ENCODE measurements around the gene GLB1L2. TPM values are rescaled to one million over a fixed set of nuclear protein-coding genes. Genes with fewer than 3 reads are reported as not detected.

The GLB1L2 gene
- polyA plus RNA-seq, 1 experiment: 0.11 TPM

DNA sequence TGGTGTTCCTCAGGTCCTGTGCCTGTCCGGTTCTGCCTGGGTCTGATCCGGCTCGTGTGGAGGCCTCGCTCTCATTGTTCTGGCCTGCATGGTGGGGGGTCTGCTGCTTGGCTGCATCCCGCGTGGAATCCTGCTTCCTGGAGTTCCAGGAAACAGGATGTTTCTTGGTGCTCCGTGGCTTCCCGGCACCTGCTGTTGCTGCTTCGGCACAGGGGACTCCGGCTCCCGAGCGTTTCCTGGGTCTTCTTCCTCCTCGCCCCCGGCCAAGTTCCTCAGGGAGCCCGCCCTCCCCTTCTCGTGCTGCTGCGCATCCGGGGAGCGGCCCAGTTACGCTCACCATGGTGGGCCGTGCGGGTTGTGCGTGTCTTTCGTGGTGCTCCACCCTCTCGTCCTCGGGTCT is 29.9 kb downstream of the GLB1L2 start:
- CTCF ChIA-PET: no interaction called here
- Histone ChIP-seq H3K27ac (ENCODE audit: low read depth, low read length) (no peak overlapping the region), H3K9me3 (ENCODE audit: control insufficient read depth, insufficient read depth, low read length) (peaks cover 13% of the 10 kb centered on the region; the same call in 1 of the 2 replicates), H3K27me3 (ENCODE audit: control insufficient read depth, insufficient read depth, low read length) (no peaks in the 10 kb centered on the region), H3K4me3 (ENCODE audit: low read depth, low read length) (no peak overlapping the region)
- POLR2A ChIA-PET: no interaction called here
- DNase-seq (ENCODE audit: low read depth, low spot score): no peak
- TF ChIP-seq, protein P1, sequence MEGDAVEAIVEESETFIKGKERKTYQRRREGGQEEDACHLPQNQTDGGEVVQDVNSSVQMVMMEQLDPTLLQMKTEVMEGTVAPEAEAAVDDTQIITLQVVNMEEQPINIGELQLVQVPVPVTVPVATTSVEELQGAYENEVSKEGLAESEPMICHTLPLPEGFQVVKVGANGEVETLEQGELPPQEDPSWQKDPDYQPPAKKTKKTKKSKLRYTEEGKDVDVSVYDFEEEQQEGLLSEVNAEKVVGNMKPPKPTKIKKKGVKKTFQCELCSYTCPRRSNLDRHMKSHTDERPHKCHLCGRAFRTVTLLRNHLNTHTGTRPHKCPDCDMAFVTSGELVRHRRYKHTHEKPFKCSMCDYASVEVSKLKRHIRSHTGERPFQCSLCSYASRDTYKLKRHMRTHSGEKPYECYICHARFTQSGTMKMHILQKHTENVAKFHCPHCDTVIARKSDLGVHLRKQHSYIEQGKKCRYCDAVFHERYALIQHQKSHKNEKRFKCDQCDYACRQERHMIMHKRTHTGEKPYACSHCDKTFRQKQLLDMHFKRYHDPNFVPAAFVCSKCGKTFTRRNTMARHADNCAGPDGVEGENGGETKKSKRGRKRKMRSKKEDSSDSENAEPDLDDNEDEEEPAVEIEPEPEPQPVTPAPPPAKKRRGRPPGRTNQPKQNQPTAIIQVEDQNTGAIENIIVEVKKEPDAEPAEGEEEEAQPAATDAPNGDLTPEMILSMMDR (IDR thresholded peaks at IDR 0.05; ENCODE audit: low read depth, low read length): no peak

DNA sequence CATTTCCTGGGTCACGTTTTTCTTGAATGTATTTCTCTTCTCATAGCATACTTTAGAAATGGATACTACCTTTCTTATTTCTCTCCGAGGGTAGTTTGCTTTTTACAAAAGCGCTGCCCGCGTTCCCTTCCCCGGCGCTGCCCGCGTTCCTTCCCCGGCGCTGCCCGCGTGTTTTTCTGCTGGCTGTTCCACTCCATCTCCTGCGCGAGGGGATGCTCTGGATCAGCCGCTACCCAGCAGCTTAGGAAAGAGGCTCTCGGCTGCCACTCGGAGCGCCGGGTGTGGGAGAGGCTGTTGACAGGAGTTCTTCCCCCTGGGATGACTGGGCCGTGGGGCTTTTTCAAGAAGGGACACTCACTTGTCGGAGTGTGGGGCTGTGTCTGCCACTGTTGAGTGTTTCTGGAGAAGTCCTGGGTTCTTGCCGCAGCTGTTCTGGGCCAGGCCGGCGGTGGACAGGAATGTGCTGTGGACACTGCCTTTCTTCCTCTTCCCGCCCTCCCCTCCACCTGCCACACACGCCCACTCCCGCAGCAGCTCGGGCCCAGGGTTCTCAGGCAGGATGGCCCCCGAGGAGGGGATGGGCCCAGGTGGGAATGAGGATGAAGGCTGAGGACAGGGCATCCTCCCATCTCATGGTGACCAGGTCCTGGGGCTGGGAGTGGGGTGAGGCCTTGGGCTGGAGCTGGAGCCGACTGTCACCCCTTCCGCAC is 30.6 kb downstream of the GLB1L2 start:
- DNase-seq (ENCODE audit: low read depth, low spot score): no peak
- ChIA-PET POLR2A (no interaction called here), CTCF (no interaction called here)
- no peak overlapping the region for H3K27ac ChIP-seq (ENCODE audit: low read depth, low read length)
- H3K9me3 ChIP-seq (ENCODE audit: control insufficient read depth, insufficient read depth, low read length): peaks cover 12% of the 10 kb centered on the region; the same call in 1 of the 2 replicates
- no peaks in the 10 kb centered on the region for H3K27me3 ChIP-seq (ENCODE audit: control insufficient read depth, insufficient read depth, low read length)
- TF ChIP-seq, protein P1 (IDR thresholded peaks at IDR 0.05; ENCODE audit: low read depth, low read length): no peak
- H3K4me3 ChIP-seq (ENCODE audit: low read depth, low read length): no peak overlapping the region

DNA sequence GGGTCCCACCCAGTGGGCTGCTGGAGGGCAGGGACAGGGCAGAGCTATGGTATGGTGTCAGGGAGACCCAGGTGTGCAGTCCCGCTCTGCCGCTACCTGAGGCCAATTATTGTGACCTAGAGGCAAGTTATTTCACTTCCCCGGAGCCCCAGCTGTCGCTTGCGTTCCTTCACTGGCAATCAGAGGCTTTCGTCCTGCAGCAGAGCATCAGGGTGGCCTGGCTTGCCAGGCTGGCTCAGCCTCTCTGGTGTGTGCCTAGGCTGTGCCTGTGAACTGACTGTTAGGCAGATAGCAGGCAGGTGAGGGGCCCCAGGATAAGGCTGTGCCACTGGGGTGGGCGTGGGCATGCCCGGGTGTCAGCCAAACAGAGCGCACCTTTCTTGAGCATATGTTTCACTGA is 31.4 kb downstream of the GLB1L2 start:
- DNase-seq (ENCODE audit: low read depth, low spot score): no peak
- H3K27ac ChIP-seq (ENCODE audit: low read depth, low read length): no peak overlapping the region
- H3K9me3 ChIP-seq (ENCODE audit: control insufficient read depth, insufficient read depth, low read length): peaks cover 8% of the 10 kb centered on the region; the same call in 1 of the 2 replicates
- POLR2A ChIA-PET: no interaction called here
- CTCF ChIA-PET: no interaction called here
- no peaks in the 10 kb centered on the region for H3K27me3 ChIP-seq (ENCODE audit: control insufficient read depth, insufficient read depth, low read length)
- H3K4me3 ChIP-seq (ENCODE audit: low read depth, low read length): no peak overlapping the region
- TF ChIP-seq, protein P1 (IDR thresholded peaks at IDR 0.05; ENCODE audit: low read depth, low read length): no peak

DNA sequence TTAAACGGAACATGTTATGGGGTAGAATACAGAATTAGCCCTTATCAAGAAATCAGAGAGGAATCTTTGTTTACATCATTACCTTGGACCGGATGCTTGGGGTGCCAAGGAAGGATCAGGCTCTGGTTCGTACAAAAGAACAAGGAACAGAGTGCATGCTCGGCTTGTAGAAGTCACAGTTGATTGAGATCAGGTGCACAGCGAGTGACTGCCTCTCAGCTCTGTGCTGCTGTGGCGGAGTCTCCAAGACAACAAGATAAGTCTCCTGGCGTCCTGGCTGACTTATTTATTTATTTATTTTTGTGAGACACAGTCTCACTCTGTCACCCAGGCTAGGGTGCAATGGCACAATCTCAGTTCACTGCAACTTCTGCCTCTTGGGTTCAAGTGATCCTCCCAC is 31.8 kb downstream of the GLB1L2 start:
- CTCF ChIA-PET: no interaction called here
- H3K9me3 ChIP-seq (ENCODE audit: control insufficient read depth, insufficient read depth, low read length): peaks cover 8% of the 10 kb centered on the region
- POLR2A ChIA-PET: no interaction called here

DNA sequence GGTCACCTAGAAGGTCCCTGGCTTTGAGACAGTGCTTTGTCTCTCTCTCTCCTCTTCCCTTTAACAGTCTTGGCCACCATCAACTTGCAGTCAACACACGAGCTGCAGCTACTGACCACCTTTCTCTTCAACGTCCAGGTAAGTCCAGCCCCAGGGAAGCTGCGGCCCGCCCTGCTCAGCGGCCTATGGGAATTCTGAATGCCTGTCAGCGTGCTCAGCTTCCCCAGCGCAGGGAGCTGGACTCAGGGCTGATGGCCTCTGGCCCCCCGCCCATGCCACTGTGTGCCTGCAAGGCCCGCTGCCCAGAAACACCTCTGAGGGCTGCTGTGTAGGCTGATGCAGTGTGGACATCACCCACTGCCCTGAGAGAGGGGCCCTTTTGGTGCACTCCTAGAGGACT is 32.5 kb downstream of the GLB1L2 start:
- POLR2A ChIA-PET: no interaction called here
- CTCF ChIA-PET: no interaction called here
- TF ChIP-seq, protein P1 (IDR thresholded peaks at IDR 0.05; ENCODE audit: low read depth, low read length): no peak
- Histone ChIP-seq H3K4me3 (ENCODE audit: low read depth, low read length) (no peak overlapping the region), H3K27me3 (ENCODE audit: control insufficient read depth, insufficient read depth, low read length) (no peaks in the 10 kb centered on the region), H3K27ac (ENCODE audit: low read depth, low read length) (no peak overlapping the region), H3K9me3 (ENCODE audit: control insufficient read depth, insufficient read depth, low read length) (peaks cover 11% of the 10 kb centered on the region)
- no peak for DNase-seq (ENCODE audit: low read depth, low spot score)

More for the DNA sequence above, 31.8 kb downstream of the GLB1L2 start:
- Histone ChIP-seq H3K27me3 (ENCODE audit: control insufficient read depth, insufficient read depth, low read length) (no peaks in the 10 kb centered on the region), H3K4me3 (ENCODE audit: low read depth, low read length) (no peak overlapping the region), H3K27ac (ENCODE audit: low read depth, low read length) (no peak overlapping the region)
- TF ChIP-seq, protein P1 (IDR thresholded peaks at IDR 0.05; ENCODE audit: low read depth, low read length): no peak
- DNase-seq (ENCODE audit: low read depth, low spot score): no peak
